T-helper 1 cell treated with Interleukin-12 subunit alpha and Interleukin-12 subunit beta and Interleukin-4 antibody, amounts not matched to agents 30 μg/mL and 1 μg/mL, for 36 hours (primary cell): ENCODE data around the gene NOXA1.
"Not testable (repeated sequence)": the region's sequence is repeated elsewhere in the genome, so short reads cannot be mapped to it uniquely, and the experiment has no call there.

Experiments
- H3K27ac Mint-ChIP-seq: one replicate; pipeline ENCODE4 v1.8.0; 2021; ENCODE audit warnings: mild to moderate bottlenecking, mixed read lengths
- H3K27me3 Mint-ChIP-seq: one replicate; pipeline ENCODE4 v1.8.0; 2021; ENCODE audit warnings: low read depth, mixed read lengths
- H3K36me3 Mint-ChIP-seq: one replicate; pipeline ENCODE4 v1.8.0; 2021; ENCODE audit warnings: low read depth, mixed read lengths
- H3K4me1 Mint-ChIP-seq: one replicate; pipeline ENCODE4 v1.8.0; 2021; ENCODE audit warnings: low read depth, mixed read lengths
- H3K4me3 Mint-ChIP-seq: one replicate; pipeline ENCODE4 v1.8.0; 2021; ENCODE audit warnings: mild to moderate bottlenecking, moderate library complexity, mixed read lengths
- H3K9me3 Mint-ChIP-seq: one replicate; pipeline ENCODE4 v1.8.0; 2021; ENCODE audit warnings: mixed read lengths

NOXA1 gene

DNA sequence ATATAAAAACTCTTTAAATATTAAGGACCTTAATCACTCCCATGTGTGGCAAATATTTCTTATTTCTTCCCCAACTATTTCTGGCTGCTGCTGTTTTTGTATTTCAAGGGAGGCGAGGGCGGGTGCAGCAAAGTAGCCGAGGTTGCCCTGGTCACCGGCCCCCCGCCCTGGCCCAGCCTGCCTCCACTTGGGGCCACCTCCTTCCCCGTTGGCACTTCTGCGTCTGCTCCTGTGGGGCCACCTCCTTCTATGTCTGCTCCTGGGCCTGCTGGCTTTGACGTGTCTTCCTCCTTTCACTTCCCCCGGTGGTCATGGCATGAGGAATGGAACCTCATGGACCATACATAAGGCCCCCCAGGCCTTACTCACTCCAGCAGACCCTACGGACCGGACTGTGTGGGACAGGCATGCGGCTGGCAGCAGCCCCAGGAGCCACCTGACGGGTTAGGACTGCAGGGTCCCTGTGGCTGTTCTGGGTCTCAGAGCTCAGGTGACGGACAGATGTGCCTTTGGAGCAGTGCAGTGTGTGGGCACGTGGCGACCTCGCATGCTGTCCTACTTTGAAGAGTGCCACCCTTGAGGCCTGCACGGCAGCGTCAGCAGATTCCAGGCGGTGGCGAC is 23.8 kb downstream of the NOXA1 start:
- Mint-ChIP-seq H3K4me1 (peaks cover 6% of the 10 kb centered on the region), H3K36me3 (peaks cover 2% of the 10 kb centered on the region), H3K27ac (no peak overlapping the region), H3K9me3 (no peaks in the 10 kb centered on the region), H3K4me3 (no peak overlapping the region), H3K27me3 (peaks cover 11% of the 10 kb centered on the region)

- peaks cover 8% of the 10 kb centered on the region for H3K4me1 Mint-ChIP-seq
- no peaks in the 10 kb centered on the region for H3K9me3 Mint-ChIP-seq
- no peak overlapping the region for H3K27ac Mint-ChIP-seq
- H3K36me3 Mint-ChIP-seq: peaks cover 2% of the 10 kb centered on the region
- H3K4me3 Mint-ChIP-seq: no peak overlapping the region
- peaks cover 7% of the 10 kb centered on the region for H3K27me3 Mint-ChIP-seq
These were observed 24.8 kb downstream of the NOXA1 start for GRCh38 chr9:137447722-137448601.

DNA sequence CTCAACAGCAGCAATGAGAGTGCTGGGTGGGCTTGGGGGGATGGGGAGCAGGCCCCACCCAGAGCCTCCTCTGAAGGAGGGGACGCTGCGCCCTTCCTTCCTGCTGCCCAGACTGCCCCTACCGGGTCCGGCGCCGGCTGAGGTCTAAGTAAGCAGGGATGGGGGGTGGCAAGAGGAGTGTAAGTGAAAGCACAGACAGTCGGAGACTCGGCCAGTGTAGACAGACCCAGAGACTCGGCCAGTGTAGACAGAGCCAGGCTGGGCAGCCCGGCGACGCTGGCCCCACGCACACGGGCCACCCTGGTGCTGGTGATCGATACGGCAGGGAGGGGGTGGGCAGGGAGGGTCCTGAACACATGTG is 25.4 kb downstream of the NOXA1 start:
- peaks cover 2% of the 10 kb centered on the region for H3K36me3 Mint-ChIP-seq
- H3K27me3 Mint-ChIP-seq: peaks cover 5% of the 10 kb centered on the region
- no peaks in the 10 kb centered on the region for H3K9me3 Mint-ChIP-seq
- peaks cover 8% of the 10 kb centered on the region for H3K4me1 Mint-ChIP-seq
- no peak overlapping the region for H3K4me3 Mint-ChIP-seq
- H3K27ac Mint-ChIP-seq: no peak overlapping the region

- Mint-ChIP-seq H3K4me1 (peaks cover 11% of the 10 kb centered on the region), H3K4me3 (no peak overlapping the region), H3K36me3 (peaks cover 2% of the 10 kb centered on the region), H3K27ac (no peak overlapping the region), H3K27me3 (peaks cover 3% of the 10 kb centered on the region), H3K9me3 (no peaks in the 10 kb centered on the region)
These were observed 26.1 kb downstream of the NOXA1 start for GRCh38 chr9:137449081-137449844.

DNA sequence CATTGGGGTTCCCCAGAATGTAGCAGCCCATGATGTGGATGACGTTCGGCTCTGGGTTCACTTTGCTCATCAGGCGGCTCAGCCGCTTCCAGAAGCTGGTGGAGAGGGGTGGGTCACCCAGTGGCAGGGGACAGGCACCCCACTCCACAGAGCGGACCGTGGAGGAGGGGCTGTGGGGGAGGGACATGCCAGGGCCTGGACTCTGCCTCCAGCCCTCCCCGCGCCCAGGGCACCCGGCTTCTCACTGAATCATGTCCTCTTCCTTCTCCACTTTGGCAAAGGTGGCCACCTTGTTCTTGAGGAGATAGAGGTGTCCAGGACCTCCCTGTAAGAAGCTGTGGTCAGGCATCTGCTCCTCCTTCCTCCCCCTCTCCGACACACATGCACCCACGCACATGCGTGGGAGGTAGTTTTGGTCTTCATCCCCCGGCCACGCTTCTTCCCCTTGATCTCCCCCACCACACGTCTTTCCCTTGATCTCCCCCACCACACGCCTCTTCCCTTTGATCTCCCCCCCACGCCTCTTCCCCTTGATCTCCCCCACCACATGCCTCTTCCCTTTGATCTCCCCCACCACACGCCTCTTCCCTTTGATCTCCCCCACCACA is 26.8 kb downstream of the NOXA1 start:
- Mint-ChIP-seq H3K4me3 (no peak overlapping the region), H3K27ac (no peak overlapping the region), H3K36me3 (peaks cover 2% of the 10 kb centered on the region), H3K4me1 (peaks cover 14% of the 10 kb centered on the region), H3K27me3 (no peaks in the 10 kb centered on the region), H3K9me3 (no peaks in the 10 kb centered on the region)

DNA sequence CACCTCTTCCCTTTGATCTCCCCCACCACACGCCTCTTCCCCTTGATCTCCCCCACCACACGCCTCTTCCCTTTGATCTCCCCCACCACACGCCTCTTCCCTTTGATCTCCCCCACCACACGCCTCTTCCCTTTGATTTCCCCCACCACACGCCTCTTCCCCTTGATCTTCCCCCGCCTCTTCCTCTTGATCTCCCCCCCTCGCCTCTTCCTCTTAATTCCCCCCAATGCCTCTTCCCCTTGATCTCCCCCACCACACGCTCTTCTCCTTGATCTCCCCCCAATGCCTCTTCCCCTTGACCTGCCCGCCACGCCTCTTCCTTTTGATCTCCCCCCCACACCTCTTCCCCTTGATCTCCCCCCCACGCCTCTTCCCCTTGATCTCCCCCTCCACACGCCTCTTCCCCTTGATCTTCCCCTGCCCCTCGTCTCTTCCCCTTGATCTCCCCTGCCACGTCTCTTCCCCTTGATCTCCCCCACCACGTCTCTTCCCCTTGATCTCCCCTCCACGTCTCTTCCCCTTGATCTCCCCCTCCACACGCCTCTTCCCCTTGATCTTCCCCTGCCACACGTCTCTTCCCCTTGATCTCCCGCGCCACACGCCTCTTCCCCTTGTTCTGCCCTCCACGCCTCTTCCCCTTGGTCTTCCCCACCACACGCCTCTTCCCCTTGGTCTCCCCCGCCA is 27.5 kb downstream of the NOXA1 start:
- peaks cover 11% of the 10 kb centered on the region for H3K4me1 Mint-ChIP-seq
- H3K4me3 Mint-ChIP-seq: not testable (repeated sequence)

DNA sequence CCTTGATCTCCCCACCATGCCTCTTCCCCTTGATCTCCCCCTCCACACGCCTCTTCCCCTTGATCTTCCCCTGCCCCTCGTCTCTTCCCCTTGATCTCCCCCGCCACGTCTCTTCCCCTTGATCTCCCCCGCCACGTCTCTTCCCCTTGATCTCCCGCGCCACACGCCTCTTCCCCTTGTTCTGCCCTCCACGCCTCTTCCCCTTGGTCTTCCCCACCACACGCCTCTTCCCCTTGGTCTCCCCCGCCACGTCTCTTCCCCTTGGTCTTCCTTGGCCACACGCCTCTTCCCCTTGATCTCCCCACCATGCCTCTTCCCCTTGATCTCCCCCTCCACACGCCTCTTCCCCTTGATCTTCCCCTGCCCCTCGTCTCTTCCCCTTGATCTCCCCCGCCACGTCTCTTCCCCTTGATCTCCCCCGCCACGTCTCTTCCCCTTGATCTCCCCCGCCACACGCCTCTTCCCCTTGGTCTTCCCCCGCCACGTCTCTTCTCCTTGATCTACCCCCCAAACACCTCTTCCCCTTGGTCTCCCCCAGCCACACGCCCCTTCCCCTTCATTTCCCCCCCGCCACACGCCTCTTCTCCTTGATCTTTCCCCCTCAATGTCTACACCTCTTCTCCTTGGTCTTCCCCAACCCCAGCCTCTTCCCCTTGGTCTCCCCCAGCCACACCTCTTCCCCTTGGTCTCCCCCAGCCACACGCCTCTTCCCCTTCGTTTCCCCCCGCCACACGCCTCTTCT is 28.2 kb downstream of the NOXA1 start:
- not testable (repeated sequence) for H3K27ac Mint-ChIP-seq, H3K9me3 Mint-ChIP-seq, H3K4me3 Mint-ChIP-seq, H3K27me3 Mint-ChIP-seq, H3K36me3 Mint-ChIP-seq
- peaks cover 11% of the 10 kb centered on the region for H3K4me1 Mint-ChIP-seq

More for the DNA sequence above, 27.5 kb downstream of the NOXA1 start:
- not testable (repeated sequence) for H3K9me3 Mint-ChIP-seq, H3K27me3 Mint-ChIP-seq, H3K27ac Mint-ChIP-seq, H3K36me3 Mint-ChIP-seq

GRCh38 chr9:137452006-137452760 is 29.0 kb downstream of the NOXA1 start:
- Mint-ChIP-seq H3K27ac (no peak overlapping the region), H3K4me1 (peaks cover 12% of the 10 kb centered on the region), H3K36me3 (peaks cover 6% of the 10 kb centered on the region), H3K27me3 (no peaks in the 10 kb centered on the region), H3K9me3 (no peaks in the 10 kb centered on the region), H3K4me3 (peak overlapping the region; percentile 9)

DNA sequence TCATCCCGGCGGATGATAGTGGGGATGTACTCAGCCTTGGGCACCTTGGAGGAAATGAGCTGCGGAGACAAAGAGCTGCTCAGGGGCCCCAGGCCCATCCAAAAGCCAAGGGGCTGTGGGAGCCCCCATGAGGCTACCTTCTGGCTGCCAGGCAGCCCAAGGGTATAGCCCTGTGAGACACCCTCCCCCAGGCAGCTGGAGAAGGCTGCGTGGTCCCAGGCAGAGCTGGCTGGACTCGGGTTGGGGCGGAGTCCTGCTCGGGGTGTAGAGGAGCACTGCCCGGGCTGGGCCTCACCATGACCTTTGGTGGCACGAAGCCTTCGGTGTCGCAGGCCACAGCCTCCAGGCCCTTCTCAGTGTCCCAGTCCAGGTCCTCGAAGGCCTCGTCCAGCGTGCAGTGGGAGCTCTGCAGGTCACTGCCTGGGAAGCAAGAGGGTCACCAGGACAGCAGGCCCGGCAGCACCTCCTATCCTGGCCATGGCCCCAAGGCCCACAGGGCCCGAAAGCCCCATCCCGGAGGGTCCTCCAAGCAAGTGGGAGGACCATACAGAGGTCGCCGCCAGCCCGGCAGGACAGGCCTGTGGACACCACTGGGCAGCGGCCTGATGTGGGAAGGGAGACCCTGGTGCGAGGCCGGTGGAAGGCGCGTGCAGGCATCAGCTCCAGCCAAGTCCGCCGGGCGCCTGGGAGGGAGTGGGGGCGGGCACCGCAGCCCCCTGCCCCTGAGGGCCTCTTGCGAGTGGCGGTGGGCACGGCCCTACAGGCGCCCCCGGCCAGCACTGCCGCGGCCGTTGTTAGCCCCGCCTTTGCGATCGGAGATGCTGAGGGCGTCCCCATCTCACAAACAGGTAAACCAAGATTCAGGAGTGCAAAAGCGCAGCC is 29.8 kb downstream of the NOXA1 start:
- peaks cover 12% of the 10 kb centered on the region for H3K4me1 Mint-ChIP-seq
- H3K4me3 Mint-ChIP-seq: no peak overlapping the region
- peaks cover 6% of the 10 kb centered on the region for H3K36me3 Mint-ChIP-seq
- H3K9me3 Mint-ChIP-seq: no peaks in the 10 kb centered on the region
- no peak overlapping the region for H3K27ac Mint-ChIP-seq
- H3K27me3 Mint-ChIP-seq: no peaks in the 10 kb centered on the region

- Mint-ChIP-seq H3K9me3 (no peaks in the 10 kb centered on the region), H3K4me3 (peak overlapping the region; percentile 37), H3K36me3 (peaks cover 6% of the 10 kb centered on the region), H3K27ac (peak overlapping the region; percentile 26), H3K27me3 (no peaks in the 10 kb centered on the region), H3K4me1 (peaks cover 12% of the 10 kb centered on the region)
These were observed 30.5 kb downstream of the NOXA1 start for GRCh38 chr9:137453643-137454081.

DNA sequence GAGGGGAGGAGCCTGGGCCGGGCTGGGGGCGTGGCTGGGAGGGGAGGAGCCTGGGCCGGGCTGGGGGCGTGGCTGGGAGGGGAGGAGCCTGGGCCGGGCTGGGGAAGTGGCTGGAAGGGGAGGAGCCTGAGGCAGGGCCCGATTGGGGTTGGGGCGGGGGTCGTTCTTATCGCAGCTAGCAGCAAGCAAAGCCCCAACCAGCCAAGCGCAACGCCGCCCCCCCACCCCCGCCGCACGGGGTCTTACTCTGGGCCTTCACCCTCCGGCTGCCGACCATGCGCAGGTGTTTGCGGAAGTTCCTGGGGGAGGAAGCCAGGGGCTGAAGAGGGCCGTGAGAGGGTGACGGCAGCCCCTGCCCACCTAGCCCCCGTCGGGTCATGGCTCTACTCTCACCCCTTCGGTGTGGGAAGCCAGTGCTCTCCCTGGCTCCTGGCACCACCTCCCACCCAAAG is 31.0 kb downstream of the NOXA1 start:
- no peaks in the 10 kb centered on the region for H3K27me3 Mint-ChIP-seq
- H3K9me3 Mint-ChIP-seq: no peaks in the 10 kb centered on the region
- H3K4me1 Mint-ChIP-seq: peaks cover 12% of the 10 kb centered on the region
- H3K4me3 Mint-ChIP-seq: peak overlapping the region; percentile 64
- H3K36me3 Mint-ChIP-seq: peaks cover 6% of the 10 kb centered on the region
- peak overlapping the region; percentile 45 for H3K27ac Mint-ChIP-seq
